GM23338 (cell line): Measurements from ENCODE around the gene ACOT13. TPM values are rescaled to one million over a fixed set of nuclear protein-coding genes. Genes with fewer than 3 reads are reported as not detected.

Experiments used
- ATAC-seq: fragments of 200-7000 bp; cut with Tn5 transposase; 3 replicates; pipeline ENCODE4 v1.9.1; 2020
- DNase-seq: peaks from one replicate; pipeline ENCODE4 v3.0.0-alpha.2; 2015; ENCODE audit warnings: low spot score
- H2AFZ ChIP-seq: fragments of 200-600 bp; sonication (generic); 2 replicates; pipeline ENCODE4 v1.8.0; 2016; ENCODE audit warnings: antibody characterized with exemption, mild to moderate bottlenecking, moderate library complexity
- H3F3A ChIP-seq: fragments of 200-600 bp; sonication (generic); replicated peaks from 2 replicates; pipeline ENCODE4 v1.8.0; 2017; ENCODE audit warnings: antibody characterized with exemption, mixed run types, low read depth
- H3K27ac ChIP-seq: fragments of 200-600 bp; sonication (generic); 2 replicates; pipeline ENCODE4 v1.6.1; 2016; ENCODE audit warnings: low read depth
- H3K27me3 ChIP-seq: fragments of 200-600 bp; sonication (generic); 2 replicates; pipeline ENCODE4 v1.8.0; 2016; ENCODE audit warnings: mild to moderate bottlenecking, mixed run types, moderate library complexity; ENCODE audit not compliant: insufficient read depth
- H3K36me3 ChIP-seq: fragments of 200-600 bp; sonication (generic); 2 replicates; pipeline ENCODE4 v1.8.0; 2016; ENCODE audit warnings: mild to moderate bottlenecking; ENCODE audit not compliant: insufficient read depth
- H3K4me1 ChIP-seq: fragments of 200-600 bp; sonication (generic); 2 replicates; pipeline ENCODE4 v1.8.0; 2016; ENCODE audit warnings: mild to moderate bottlenecking, moderate library complexity; ENCODE audit not compliant: insufficient read depth
- H3K4me2 ChIP-seq: fragments of 200-600 bp; sonication (generic); 2 replicates; pipeline ENCODE4 v1.7.1; 2017; ENCODE audit warnings: mixed run types
- H3K4me3 ChIP-seq: fragments of 200-600 bp; sonication (generic); 2 replicates; pipeline ENCODE4 v1.6.1; 2016; ENCODE audit warnings: mixed run types
- H3K79me2 ChIP-seq: fragments of 200-600 bp; sonication (generic); replicated peaks from 2 replicates; pipeline ENCODE4 v1.8.0; 2017; ENCODE audit warnings: mild to moderate bottlenecking; ENCODE audit not compliant: insufficient read depth
- H3K9me2 ChIP-seq: fragments of 200-600 bp; sonication (generic); 2 replicates; pipeline ENCODE4 v1.8.0; 2017; ENCODE audit not compliant: insufficient read depth
- H4K20me1 ChIP-seq: fragments of 200-600 bp; sonication (generic); replicated peaks from 2 replicates; pipeline ENCODE4 v1.8.0; 2017; ENCODE audit warnings: mild to moderate bottlenecking; ENCODE audit not compliant: insufficient read depth
- H3K27ac Mint-ChIP-seq: 2 replicates; pipeline ENCODE4 v1.8.0; 2020; ENCODE audit warnings: inconsistent platforms, mild to moderate bottlenecking, moderate library complexity, mixed read lengths
- H3K27me3 Mint-ChIP-seq: 3 replicates; pipeline ENCODE4 v1.8.0; 2022; ENCODE audit warnings: low read depth, mild to moderate bottlenecking, moderate library complexity, mixed read lengths, inconsistent platforms; ENCODE audit not compliant: insufficient read depth, poor library complexity
- H3K36me3 Mint-ChIP-seq: 3 replicates; pipeline ENCODE4 v1.8.0; 2021; ENCODE audit warnings: low read depth, mild to moderate bottlenecking, inconsistent platforms, moderate library complexity, mixed read lengths
- H3K4me1 Mint-ChIP-seq: 3 replicates; pipeline ENCODE4 v1.8.0; 2020; ENCODE audit warnings: mild to moderate bottlenecking, inconsistent platforms, mixed read lengths
- H3K4me3 Mint-ChIP-seq: 3 replicates; pipeline ENCODE4 v1.8.0; 2021; ENCODE audit warnings: moderate library complexity, mild to moderate bottlenecking, inconsistent platforms, mixed read lengths
- H3K9me3 Mint-ChIP-seq: 3 replicates; pipeline ENCODE4 v1.8.0; 2020; ENCODE audit warnings: moderate library complexity, mild to moderate bottlenecking, inconsistent platforms, mixed read lengths
- CTCF ChIP-seq, 2 experiments: fragments of 200-600 bp in 1 of 2; sonication (generic) in 1 of 2; conservative IDR thresholded peaks; 2 replicates each; pipeline versions ENCODE4 v1.5.1 to v1.6.1; 2016 to 2017; ENCODE audit warnings: antibody characterized with exemption in 2 of 2, low read depth in 2 of 2, mild to moderate bottlenecking in 2 of 2, moderate library complexity in 1 of 2
- ETS1 ChIP-seq: IDR thresholded peaks from 2 replicates; pipeline ENCODE4 v1.6.1; 2016; ENCODE audit warnings: antibody characterized with exemption
- EZH2 ChIP-seq: fragments of 200-600 bp; sonication (generic); IDR thresholded peaks from one replicate; pipeline ENCODE4 v1.8.0; 2017; ENCODE audit warnings: antibody characterized with exemption, mild to moderate bottlenecking, low read depth; ENCODE audit not compliant: unreplicated experiment
- EZH2phosphoT487 ChIP-seq: fragments of 200-600 bp; sonication (generic); IDR thresholded peaks from one replicate; pipeline ENCODE4 v1.8.1; 2018; ENCODE audit warnings: antibody characterized with exemption; ENCODE audit not compliant: unreplicated experiment
- NANOG ChIP-seq: IDR thresholded peaks from 2 replicates; pipeline ENCODE4 v1.6.1; 2016; ENCODE audit warnings: antibody characterized with exemption, borderline replicate concordance
- POLR2AphosphoS5 ChIP-seq: IDR thresholded peaks from 2 replicates; pipeline ENCODE4 v1.6.1; 2016; ENCODE audit warnings: antibody characterized with exemption, low read depth
- ZNF114 ChIP-seq: fragments of 250-450 bp; sonication (Bioruptor Pico); IDR thresholded peaks from 2 replicates; pipeline ENCODE4 v1.5.0; 2020; ENCODE audit warnings: mild to moderate bottlenecking, moderate library complexity
- ZNF462 ChIP-seq: fragments of 250-450 bp; sonication (Bioruptor Pico); IDR thresholded peaks from 2 replicates; pipeline ENCODE4 v1.5.0; 2020; ENCODE audit warnings: mild to moderate bottlenecking, moderate library complexity
- polyA plus RNA-seq: library from polyadenylated mRNA; unstranded; fragments of >200 nt; fragmentation: Nextera tagmentation; extraction: Ambion mirVana; gene quantifications from 2 replicates; pipeline ENCODE4 v1.2.1, GENCODE V29; 2016
- total RNA-seq: library from RNA; depleted of rRNA; stranded (reverse); fragments of >200 nt; shearing (Covaris generic); gene quantifications from 2 replicates; pipeline ENCODE4 v1.2.3, GENCODE V29; 2014

ACOT13 gene
- total and polyA plus RNA-seq, 2 experiments from 2014 or later = 17.8 to 175 TPM

GRCh38 chr6:24721461-24722215 is 54.8 kb downstream of the ACOT13 start:
- no peaks in the 10 kb centered on the region for H3K9me2 ChIP-seq
- peak overlapping the region; percentile 55 for H3K4me3 ChIP-seq
- Mint-ChIP-seq H3K27ac (peak overlapping the region; percentile 100), H3K9me3 (no peaks in the 10 kb centered on the region), H3K27me3 (peaks cover 22% of the 10 kb centered on the region), H3K36me3 (peaks cover 33% of the 10 kb centered on the region), H3K4me3 (peak overlapping the region; percentile 98), H3K4me1 (peaks cover 19% of the 10 kb centered on the region)
- TF ChIP-seq POLR2AphosphoS5 = peak; percentile 77
- TF ChIP-seq ZNF114 = no peak
- peaks cover 38% of the 10 kb centered on the region for H3K79me2 ChIP-seq
- H3K4me1 ChIP-seq = peaks cover 19% of the 10 kb centered on the region; the same call in 1 of the 2 replicates
- no peak for DNase-seq
- H3F3A ChIP-seq = peaks cover 4% of the 10 kb centered on the region; the same call in 1 of the 2 replicates
- H3K4me2 ChIP-seq = peak overlapping the region; percentile 79
- no peaks in the 10 kb centered on the region for H3K36me3 ChIP-seq
- peak overlapping the region; percentile 96 for H3K27ac ChIP-seq
- H3K27me3 ChIP-seq = no peaks in the 10 kb centered on the region
- ATAC-seq = peak; percentile 65
- 0 out of 2 replicates have a peak overlapping the region, but pooled peaks have one; percentile 0 for H2AFZ ChIP-seq
- H4K20me1 ChIP-seq = peaks cover 23% of the 10 kb centered on the region

- Histone ChIP-seq H3K9me2 (no peaks in the 10 kb centered on the region), H3K36me3 (no peaks in the 10 kb centered on the region), H3K4me3 (no peak overlapping the region), H3F3A (peaks cover 4% of the 10 kb centered on the region; the same call in 1 of the 2 replicates), H3K27me3 (no peaks in the 10 kb centered on the region), H3K4me1 (peaks cover 9% of the 10 kb centered on the region; the same call in 1 of the 2 replicates), H3K4me2 (no peak overlapping the region), H4K20me1 (peaks cover 6% of the 10 kb centered on the region; the same call in 1 of the 2 replicates), H3K27ac (no peak overlapping the region), H3K79me2 (peaks cover 22% of the 10 kb centered on the region), H2AFZ (no peak overlapping the region)
- peaks cover 17% of the 10 kb centered on the region for H3K36me3 Mint-ChIP-seq
- H3K4me1 Mint-ChIP-seq = peaks cover 7% of the 10 kb centered on the region
- no peak for TF ChIP-seq EZH2
- no peak for TF ChIP-seq ETS1
- TF ChIP-seq POLR2AphosphoS5 = no peak
- TF ChIP-seq ZNF462 (CRISPR knock-in tag) = no peak
- no peak for TF ChIP-seq CTCF (conservative IDR thresholded peaks at IDR 0.05; ENCODE audit: low read depth in 2 of 2)
- no peak for TF ChIP-seq ZNF114
- TF ChIP-seq EZH2phosphoT487 = no peak
- TF ChIP-seq NANOG = no peak
- no peaks in the 10 kb centered on the region for H3K9me3 Mint-ChIP-seq
- DNase-seq (no peak), ATAC-seq (no peak)
- no peak overlapping the region for H3K27ac Mint-ChIP-seq
- peaks cover 22% of the 10 kb centered on the region for H3K27me3 Mint-ChIP-seq
- H3K4me3 Mint-ChIP-seq = no peak overlapping the region
Observed at GRCh38 chr6:24723270-24723669, 56.4 kb downstream of the ACOT13 start.
